Type B pancreatic cell (in vitro differentiated cells): ENCODE data around the gene PLK1. TPM values are rescaled to one million over a fixed set of nuclear protein-coding genes. Genes with fewer than 3 reads are reported as not detected.
"Not testable (repeated sequence)": the region's sequence is repeated elsewhere in the genome, so short reads cannot be mapped to it uniquely, and the experiment has no call there.

Experiments
- DNase-seq: peaks from one replicate; pipeline ENCODE4 v3.0.0; 2021; ENCODE audit warnings: mixed read lengths; ENCODE audit not compliant: unreplicated experiment; ENCODE audit errors: extremely low spot score
- H3K27ac Mint-ChIP-seq: 2 replicates; pipeline ENCODE4 v1.8.0; 2021; ENCODE audit warnings: mild to moderate bottlenecking, mixed read lengths
- H3K27me3 Mint-ChIP-seq: 2 replicates; pipeline ENCODE4 v1.8.0; 2021; ENCODE audit warnings: mixed read lengths
- H3K36me3 Mint-ChIP-seq: 2 replicates; pipeline ENCODE4 v1.8.0; 2021; ENCODE audit warnings: mixed read lengths
- H3K4me1 Mint-ChIP-seq: one replicate; pipeline ENCODE4 v1.8.0; 2021; ENCODE audit warnings: mixed read lengths; ENCODE audit not compliant: unreplicated experiment
- H3K4me3 Mint-ChIP-seq: 2 replicates; pipeline ENCODE4 v1.8.0; 2021; ENCODE audit warnings: mild to moderate bottlenecking, mixed read lengths
- H3K9me3 Mint-ChIP-seq: 2 replicates; pipeline ENCODE4 v1.8.0; 2021; ENCODE audit warnings: mixed read lengths
- total RNA-seq: library from RNA; stranded (reverse); gene quantifications from 2 replicates; pipeline ENCODE4 v1.2.1, GENCODE V29; 2021; ENCODE audit warnings: low replicate concordance
- TF ChIP-seq, protein P1 (sequence below): fragments of 200-600 bp; sonication (generic); conservative IDR thresholded peaks from 2 replicates; pipeline ENCODE4 v1.5.0; 2021; ENCODE audit warnings: antibody characterized with exemption, mild to moderate bottlenecking

Gene PLK1
- total RNA-seq, 1 donor from 2014 or later: 67.2 TPM

DNA sequence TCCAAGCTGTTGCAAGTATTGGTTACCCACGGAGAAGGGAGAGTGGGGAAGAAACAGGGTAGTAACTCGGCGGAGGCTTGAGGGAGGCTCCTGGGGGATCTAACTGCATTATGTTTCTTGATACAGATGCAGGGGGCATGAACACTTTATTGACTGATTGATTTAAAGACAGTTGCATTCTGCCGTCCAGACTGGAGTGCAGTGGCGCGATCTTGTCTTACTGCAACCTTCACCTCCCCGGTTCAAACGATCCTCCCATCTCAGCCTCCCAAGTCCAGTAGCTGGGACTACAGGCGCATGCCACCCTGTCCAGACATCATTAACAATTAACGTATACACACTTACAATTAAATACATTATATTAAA, 49.4 kb downstream of the PLK1 start:
- Mint-ChIP-seq H3K4me3 (no peak overlapping the region), H3K36me3 (no peaks in the 10 kb centered on the region), H3K9me3 (peaks cover 5% of the 10 kb centered on the region), H3K27me3 (peaks cover 13% of the 10 kb centered on the region), H3K27ac (no peak overlapping the region), H3K4me1 (peaks cover 5% of the 10 kb centered on the region)
- TF ChIP-seq, protein P1, sequence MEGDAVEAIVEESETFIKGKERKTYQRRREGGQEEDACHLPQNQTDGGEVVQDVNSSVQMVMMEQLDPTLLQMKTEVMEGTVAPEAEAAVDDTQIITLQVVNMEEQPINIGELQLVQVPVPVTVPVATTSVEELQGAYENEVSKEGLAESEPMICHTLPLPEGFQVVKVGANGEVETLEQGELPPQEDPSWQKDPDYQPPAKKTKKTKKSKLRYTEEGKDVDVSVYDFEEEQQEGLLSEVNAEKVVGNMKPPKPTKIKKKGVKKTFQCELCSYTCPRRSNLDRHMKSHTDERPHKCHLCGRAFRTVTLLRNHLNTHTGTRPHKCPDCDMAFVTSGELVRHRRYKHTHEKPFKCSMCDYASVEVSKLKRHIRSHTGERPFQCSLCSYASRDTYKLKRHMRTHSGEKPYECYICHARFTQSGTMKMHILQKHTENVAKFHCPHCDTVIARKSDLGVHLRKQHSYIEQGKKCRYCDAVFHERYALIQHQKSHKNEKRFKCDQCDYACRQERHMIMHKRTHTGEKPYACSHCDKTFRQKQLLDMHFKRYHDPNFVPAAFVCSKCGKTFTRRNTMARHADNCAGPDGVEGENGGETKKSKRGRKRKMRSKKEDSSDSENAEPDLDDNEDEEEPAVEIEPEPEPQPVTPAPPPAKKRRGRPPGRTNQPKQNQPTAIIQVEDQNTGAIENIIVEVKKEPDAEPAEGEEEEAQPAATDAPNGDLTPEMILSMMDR: peak; percentile 6
- peak; percentile 11 for DNase-seq

DNA sequence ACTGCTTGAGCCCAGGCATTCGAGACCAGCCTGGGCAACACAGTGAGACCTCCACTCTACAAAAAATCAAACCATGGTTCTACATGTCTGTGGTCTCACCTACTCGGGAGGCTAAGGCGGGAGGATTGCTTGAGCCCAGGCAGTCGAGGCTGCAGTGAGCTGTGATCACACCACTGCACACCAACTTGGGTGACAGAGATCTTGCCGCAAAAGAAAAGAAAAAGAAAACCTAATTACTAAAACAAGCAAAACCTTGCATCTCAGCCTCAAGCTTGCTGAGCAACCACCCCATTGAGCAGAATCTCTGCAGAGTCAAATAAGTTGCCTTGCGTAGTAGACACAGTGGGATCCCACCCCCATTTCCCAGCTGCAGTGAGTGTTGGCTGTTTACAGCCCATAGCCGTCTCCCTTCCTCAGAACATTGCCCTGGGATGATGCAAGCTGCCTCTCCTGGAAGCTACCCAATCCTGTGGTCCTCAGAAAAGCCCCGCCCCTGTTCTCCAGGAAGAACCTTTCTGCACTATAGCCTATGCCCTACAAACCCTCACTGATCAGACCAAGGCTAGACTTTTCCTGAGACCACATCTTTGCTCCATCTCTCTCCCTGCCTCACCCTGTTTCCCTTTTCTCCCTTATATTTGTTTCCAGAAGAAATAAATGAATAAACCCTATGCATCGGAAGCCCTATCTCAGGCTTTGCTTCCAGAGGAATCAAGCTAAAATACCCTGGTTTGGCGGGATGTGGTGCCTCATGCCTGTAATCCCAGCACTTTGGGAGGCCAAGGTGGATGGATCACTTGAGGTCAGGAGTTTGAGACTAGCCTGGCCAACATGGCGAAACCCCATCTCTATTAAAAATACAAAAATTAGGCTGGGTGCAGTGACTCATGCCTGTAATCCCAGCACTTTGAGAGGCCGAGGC, 51.1 kb downstream of the PLK1 start:
- H3K4me3 Mint-ChIP-seq: no peak overlapping the region
- H3K36me3 Mint-ChIP-seq: no peaks in the 10 kb centered on the region
- H3K27me3 Mint-ChIP-seq: peaks cover 12% of the 10 kb centered on the region
- peaks cover 5% of the 10 kb centered on the region for H3K4me1 Mint-ChIP-seq
- peaks cover 4% of the 10 kb centered on the region for H3K9me3 Mint-ChIP-seq
- TF ChIP-seq, protein P1: no peak
- no peak overlapping the region for H3K27ac Mint-ChIP-seq
- DNase-seq: no peak

DNA sequence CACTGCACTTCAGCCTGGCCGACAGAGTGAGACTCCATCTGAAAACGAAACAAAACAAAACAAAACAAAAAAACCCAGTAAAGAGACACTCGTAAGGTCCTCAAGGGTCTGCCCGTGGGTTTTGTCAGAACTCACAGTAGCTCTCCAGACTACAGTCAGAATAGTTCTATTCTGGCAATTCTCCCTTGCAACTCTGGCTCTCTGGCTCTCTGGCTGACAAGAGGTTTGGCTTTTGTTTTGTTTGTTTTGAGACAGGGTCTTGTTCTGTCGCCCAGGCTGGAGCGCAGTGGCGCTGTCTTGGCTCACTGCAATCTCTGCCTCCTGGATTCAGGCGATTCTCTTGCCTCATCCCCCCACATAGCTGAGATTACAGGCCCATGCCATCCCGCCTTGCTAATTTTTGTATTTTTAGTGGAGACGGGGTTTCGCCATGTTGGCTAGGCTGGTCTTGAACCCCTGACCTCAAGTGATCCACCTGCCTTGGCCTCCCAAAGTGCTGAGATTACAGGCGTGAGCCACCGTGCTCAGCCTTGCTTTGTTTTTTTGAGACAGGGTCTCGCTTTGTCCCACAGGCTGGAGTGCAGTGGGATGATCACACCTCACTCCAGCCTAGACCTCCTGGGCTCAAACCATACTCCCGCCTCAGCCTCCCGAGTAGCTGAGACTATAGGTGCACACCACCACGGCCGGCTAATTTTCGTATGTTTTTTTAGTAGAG, 55.6 kb downstream of the PLK1 start:
- no peak overlapping the region for H3K27ac Mint-ChIP-seq
- no peaks in the 10 kb centered on the region for H3K4me1 Mint-ChIP-seq
- no peak for DNase-seq
- H3K27me3 Mint-ChIP-seq: peaks cover 16% of the 10 kb centered on the region
- no peak overlapping the region for H3K4me3 Mint-ChIP-seq
- H3K36me3 Mint-ChIP-seq: no peaks in the 10 kb centered on the region
- no peaks in the 10 kb centered on the region for H3K9me3 Mint-ChIP-seq
- TF ChIP-seq, protein P1: no peak

DNA sequence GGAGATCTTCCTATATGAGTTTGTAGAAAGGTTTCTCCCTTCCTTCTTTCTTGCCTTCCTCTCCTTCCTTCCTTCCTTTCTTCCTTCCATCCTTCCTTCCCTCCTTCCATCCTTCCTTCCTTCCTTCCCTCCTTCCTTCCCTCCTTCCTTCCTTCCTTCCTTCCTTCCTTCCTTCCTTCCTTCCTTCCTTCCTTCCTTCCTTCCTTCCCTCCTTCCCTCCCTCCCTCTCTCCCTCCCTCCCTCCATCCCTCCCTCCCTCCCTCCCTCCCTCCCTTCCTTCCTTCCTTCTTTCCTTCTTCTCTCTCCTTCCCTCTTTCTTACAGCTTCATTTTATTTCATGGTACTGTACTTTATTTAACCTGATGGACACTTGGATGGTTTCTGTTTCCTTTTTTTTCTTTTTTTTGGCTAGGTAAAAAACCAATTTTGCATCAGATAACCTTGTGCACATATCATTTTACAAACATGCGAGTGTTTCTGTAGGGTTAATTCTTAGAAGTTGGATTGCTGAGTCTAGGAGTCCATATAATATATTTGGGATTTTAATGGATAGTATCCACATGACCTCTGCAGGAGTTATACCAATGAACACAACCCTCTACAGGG, 58.8 kb downstream of the PLK1 start:
- not testable (repeated sequence) for H3K36me3 Mint-ChIP-seq, H3K27ac Mint-ChIP-seq, DNase-seq, H3K4me3 Mint-ChIP-seq, H3K9me3 Mint-ChIP-seq, H3K4me1 Mint-ChIP-seq
- peaks cover 19% of the 10 kb centered on the region for H3K27me3 Mint-ChIP-seq

DNA sequence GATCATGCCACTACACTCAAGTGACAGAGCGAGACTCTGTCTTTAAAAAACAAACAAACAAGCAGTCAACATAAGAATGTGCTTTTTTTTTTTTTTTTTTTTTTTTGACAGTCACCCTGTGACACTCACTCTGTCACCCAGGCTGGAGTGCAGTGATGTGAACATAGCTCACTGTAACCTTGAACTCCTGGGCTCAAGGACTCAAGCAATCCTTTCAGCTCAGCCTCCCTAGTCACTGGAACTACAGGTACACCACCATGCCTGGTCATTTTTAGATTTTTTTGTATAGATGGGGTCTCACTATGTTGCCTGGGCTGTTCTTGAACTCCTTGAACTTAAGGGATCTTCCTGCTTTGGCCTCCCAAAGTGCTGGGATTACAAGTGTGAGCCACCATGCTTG, 60.8 kb downstream of the PLK1 start:
- Mint-ChIP-seq H3K4me3 (no peak overlapping the region), H3K9me3 (no peaks in the 10 kb centered on the region), H3K27me3 (peaks cover 33% of the 10 kb centered on the region), H3K27ac (no peak overlapping the region), H3K4me1 (no peaks in the 10 kb centered on the region), H3K36me3 (no peaks in the 10 kb centered on the region)
- DNase-seq: no peak
- TF ChIP-seq, protein P1: no peak

Other genes with a start within 250 kb of the PLK1 start
- 24.0 and 29.3 TPM in 2 replicates for gene COG7, start 225.7 kb upstream of the PLK1 start, total RNA-seq
- gene GGA2, start 168.4 kb upstream of the PLK1 start, total RNA-seq: 63.3 and 105 TPM in 2 replicates
- 24.4 and 25.3 TPM in 2 replicates for gene EARS2, start 121.5 kb upstream of the PLK1 start, total RNA-seq
- 91.9 and 97.6 TPM in 2 replicates for gene UBFD1, start 121.2 kb upstream of the PLK1 start, total RNA-seq
- 86.3 and 103 TPM in 2 replicates for gene NDUFAB1, start 82.6 kb upstream of the PLK1 start, total RNA-seq
- 14.0 and 19.3 TPM in 2 replicates for gene PALB2, start 37.6 kb upstream of the PLK1 start, total RNA-seq
- 77.8 and 78.3 TPM in 2 replicates for gene DCTN5, start 37.4 kb upstream of the PLK1 start, total RNA-seq
- 0.64 and 3.1 TPM in 2 replicates for gene ERN2, start 34.3 kb downstream of the PLK1 start, total RNA-seq
- 0.17 and 1.0 TPM in 2 replicates for gene CHP2, start 76.1 kb downstream of the PLK1 start, total RNA-seq
- 0.95 and 10.2 TPM in 2 replicates for gene PRKCB, start 157.1 kb downstream of the PLK1 start, total RNA-seq